GM06990 (cell line): ENCODE results near the gene NADK2.

Experiments
- DNase-seq: peaks from one replicate; pipeline ENCODE4 v3.0.0-alpha.2; 2011; ENCODE audit not compliant: insufficient read length; ENCODE audit errors: extremely low read depth
- H3K27me3 ChIP-seq: replicated peaks from 2 replicates; pipeline ENCODE4 v1.6.0; 2011; ENCODE audit warnings: low read length; ENCODE audit not compliant: control insufficient read depth, insufficient read depth
- H3K36me3 ChIP-seq: 2 replicates; pipeline ENCODE4 v1.5.1; 2011; ENCODE audit warnings: low read length; ENCODE audit not compliant: control insufficient read depth, insufficient read depth
- H3K4me3 ChIP-seq: replicated peaks from 2 replicates; pipeline ENCODE4 v1.5.1; 2011; ENCODE audit warnings: low read depth, mild to moderate bottlenecking, control low read depth, low read length
- CTCF ChIP-seq: IDR thresholded peaks from 2 replicates; pipeline ENCODE4 v1.5.1; 2011; ENCODE audit warnings: low read length, control low read depth, mild to moderate bottlenecking, inconsistent platforms; ENCODE audit not compliant: insufficient read depth, poor library complexity, severe bottlenecking

Gene NADK2

GRCh38 chr5:36238502-36239295 is 3.0 kb downstream of the NADK2 start:
- Histone ChIP-seq H3K27me3 (no peaks in the 10 kb centered on the region), H3K36me3 (no peaks in the 10 kb centered on the region), H3K4me3 (no peak overlapping the region)
- TF ChIP-seq CTCF: no peak
- no peak for DNase-seq

- no peak for TF ChIP-seq CTCF
- H3K27me3 ChIP-seq: no peaks in the 10 kb centered on the region
- DNase-seq: no peak
- no peaks in the 10 kb centered on the region for H3K36me3 ChIP-seq
- no peak overlapping the region for H3K4me3 ChIP-seq
Measured at GRCh38 chr5:36237751-36238150, 4.0 kb downstream of the NADK2 start.

GRCh38 chr5:36236801-36237200 is 4.9 kb downstream of the NADK2 start:
- Histone ChIP-seq H3K4me3 (no peak overlapping the region), H3K27me3 (no peaks in the 10 kb centered on the region), H3K36me3 (no peaks in the 10 kb centered on the region)
- no peak for DNase-seq
- no peak for TF ChIP-seq CTCF

GRCh38 chr5:36232533-36232932 is 9.2 kb downstream of the NADK2 start:
- Histone ChIP-seq H3K4me3 (no peak overlapping the region), H3K27me3 (no peaks in the 10 kb centered on the region), H3K36me3 (no peaks in the 10 kb centered on the region)
- DNase-seq: no peak
- TF ChIP-seq CTCF: no peak

GRCh38 chr5:36230151-36230790 is 11.5 kb downstream of the NADK2 start:
- no peak overlapping the region for H3K4me3 ChIP-seq
- no peaks in the 10 kb centered on the region for H3K27me3 ChIP-seq
- no peaks in the 10 kb centered on the region for H3K36me3 ChIP-seq
- no peak for DNase-seq
- no peak for TF ChIP-seq CTCF

- TF ChIP-seq CTCF: no peak
- DNase-seq: no peak
- H3K27me3 ChIP-seq: no peaks in the 10 kb centered on the region
- no peaks in the 10 kb centered on the region for H3K36me3 ChIP-seq
- no peak overlapping the region for H3K4me3 ChIP-seq
Measured at GRCh38 chr5:36228505-36228904, 13.2 kb downstream of the NADK2 start.
